Type B pancreatic cell (in vitro differentiated cells): ENCODE data around the gene P4HA1. TPM values are rescaled to one million over a fixed set of nuclear protein-coding genes. Genes with fewer than 3 reads are reported as not detected.

Experiments
- DNase-seq: peaks from one replicate; pipeline ENCODE4 v3.0.0; 2021; ENCODE audit warnings: mixed read lengths; ENCODE audit not compliant: unreplicated experiment; ENCODE audit errors: extremely low spot score
- H3K27ac Mint-ChIP-seq: 2 replicates; pipeline ENCODE4 v1.8.0; 2021; ENCODE audit warnings: mild to moderate bottlenecking, mixed read lengths
- H3K27me3 Mint-ChIP-seq: 2 replicates; pipeline ENCODE4 v1.8.0; 2021; ENCODE audit warnings: mixed read lengths
- H3K36me3 Mint-ChIP-seq: 2 replicates; pipeline ENCODE4 v1.8.0; 2021; ENCODE audit warnings: mixed read lengths
- H3K4me1 Mint-ChIP-seq: one replicate; pipeline ENCODE4 v1.8.0; 2021; ENCODE audit warnings: mixed read lengths; ENCODE audit not compliant: unreplicated experiment
- H3K4me3 Mint-ChIP-seq: 2 replicates; pipeline ENCODE4 v1.8.0; 2021; ENCODE audit warnings: mild to moderate bottlenecking, mixed read lengths
- H3K9me3 Mint-ChIP-seq: 2 replicates; pipeline ENCODE4 v1.8.0; 2021; ENCODE audit warnings: mixed read lengths
- CTCF ChIP-seq: fragments of 200-600 bp; sonication (generic); conservative IDR thresholded peaks from 2 replicates; pipeline ENCODE4 v1.5.0; 2021; ENCODE audit warnings: antibody characterized with exemption, mild to moderate bottlenecking
- long read RNA-seq: library from polyadenylated mRNA; unstranded; transcript quantifications from one replicate; pipeline ENCODE4 v2.0.0, GENCODE V29; 2020
- total RNA-seq: library from RNA; stranded (reverse); gene quantifications from 2 replicates; pipeline ENCODE4 v1.2.1, GENCODE V29; 2021; ENCODE audit warnings: low replicate concordance

The P4HA1 gene
- 24.6 and 38.9 TPM in 2 replicates for total RNA-seq
- long read RNA-seq, transcript P4HA1-202 (15 exons, 2,727 nt), result minor isoform, 34 of 105 reads
- long read RNA-seq, transcript P4HA1-203 (15 exons, 2,727 nt), result major isoform, 53 of 105 reads
- long read RNA-seq, partial matches to known transcripts, result 6 of 105 reads
- long read RNA-seq, other reads (novel, unspliced or antisense), result 12 of 105 reads

- Mint-ChIP-seq H3K27me3 (no peaks in the 10 kb centered on the region), H3K4me1 (peaks cover 23% of the 10 kb centered on the region), H3K9me3 (no peaks in the 10 kb centered on the region), H3K27ac (peak within 1 kb of the TSS; percentile 89), H3K4me3 (peak within 1 kb of the TSS; percentile 94), H3K36me3 (peaks cover 4% of the 10 kb centered on the region)
- peak; percentile 70 for TF ChIP-seq CTCF
- DNase-seq, result peak; percentile 99
Observed at GRCh38 chr10:73096449-73097304, at the start of gene P4HA1. TSS of gene P4HA1 (minus strand) at chr10:73096866. CDS start at chr10:73074883, 21,983 bp downstream.

GRCh38 chr10:73141603-73142002, 44.9 kb upstream of the P4HA1 start:
- no peak for TF ChIP-seq CTCF
- Mint-ChIP-seq H3K4me1 (no peaks in the 10 kb centered on the region), H3K27me3 (no peaks in the 10 kb centered on the region), H3K36me3 (peaks cover 28% of the 10 kb centered on the region), H3K9me3 (no peaks in the 10 kb centered on the region), H3K27ac (no peak overlapping the region), H3K4me3 (no peak overlapping the region)
- no peak for DNase-seq

- Mint-ChIP-seq H3K27me3 (no peaks in the 10 kb centered on the region), H3K27ac (no peak overlapping the region), H3K4me1 (no peaks in the 10 kb centered on the region), H3K4me3 (no peak overlapping the region), H3K36me3 (peaks cover 31% of the 10 kb centered on the region), H3K9me3 (no peaks in the 10 kb centered on the region)
- no peak for TF ChIP-seq CTCF
- DNase-seq, result no peak
Observed at GRCh38 chr10:73139251-73139650, 42.6 kb upstream of the P4HA1 start.

- Mint-ChIP-seq H3K4me1 (no peaks in the 10 kb centered on the region), H3K9me3 (no peaks in the 10 kb centered on the region), H3K27ac (no peak overlapping the region), H3K36me3 (peaks cover 18% of the 10 kb centered on the region), H3K27me3 (no peaks in the 10 kb centered on the region), H3K4me3 (no peak overlapping the region)
- DNase-seq, result no peak
- no peak for TF ChIP-seq CTCF
Observed at GRCh38 chr10:73136627-73137026, 40.0 kb upstream of the P4HA1 start.

GRCh38 chr10:73134727-73135126, 38.1 kb upstream of the P4HA1 start:
- H3K36me3 Mint-ChIP-seq, result peaks cover 20% of the 10 kb centered on the region

More at GRCh38 chr10:73134727-73135126, 38.1 kb upstream of the P4HA1 start:
- no peak for DNase-seq
- no peak overlapping the region for H3K4me3 Mint-ChIP-seq
- no peak overlapping the region for H3K27ac Mint-ChIP-seq
- no peaks in the 10 kb centered on the region for H3K27me3 Mint-ChIP-seq
- no peaks in the 10 kb centered on the region for H3K4me1 Mint-ChIP-seq
- no peak for TF ChIP-seq CTCF
- H3K9me3 Mint-ChIP-seq, result no peaks in the 10 kb centered on the region
